ENCODE data around the gene ALDH1L1. TPM values are rescaled to one million over a fixed set of nuclear protein-coding genes. Genes with fewer than 3 reads are reported as not detected.

Gene ALDH1L1
- total RNA-seq, 4 donors from 2014 or later, result 5.9 to 32.2 (median 16.1) TPM

GRCh38 chr3:126101521-126101982, 78.8 kb downstream of the ALDH1L1 start:
- Histone ChIP-seq H3K4me3 (no peak overlapping the region), H3K4me1 (peaks cover 6 to 8% (median 8%) of the 10 kb centered on the region in 4 donors), H3K36me3 (no peaks in the 10 kb centered on the region), H3K27ac (no peak overlapping the region), H3K27me3 (no peaks in the 10 kb centered on the region), H3K9me3 (peaks cover 0 to 6% of the 10 kb centered on the region in 2 donors)
- TF ChIP-seq EP300 (IDR thresholded peaks at IDR 0.05; ENCODE audit: low read depth) (no peak), POLR2A (IDR thresholded peaks at IDR 0.05) (no peak), POLR2AphosphoS5 (IDR thresholded peaks at IDR 0.05) (no peak)
- TF ChIP-seq, protein P1, sequence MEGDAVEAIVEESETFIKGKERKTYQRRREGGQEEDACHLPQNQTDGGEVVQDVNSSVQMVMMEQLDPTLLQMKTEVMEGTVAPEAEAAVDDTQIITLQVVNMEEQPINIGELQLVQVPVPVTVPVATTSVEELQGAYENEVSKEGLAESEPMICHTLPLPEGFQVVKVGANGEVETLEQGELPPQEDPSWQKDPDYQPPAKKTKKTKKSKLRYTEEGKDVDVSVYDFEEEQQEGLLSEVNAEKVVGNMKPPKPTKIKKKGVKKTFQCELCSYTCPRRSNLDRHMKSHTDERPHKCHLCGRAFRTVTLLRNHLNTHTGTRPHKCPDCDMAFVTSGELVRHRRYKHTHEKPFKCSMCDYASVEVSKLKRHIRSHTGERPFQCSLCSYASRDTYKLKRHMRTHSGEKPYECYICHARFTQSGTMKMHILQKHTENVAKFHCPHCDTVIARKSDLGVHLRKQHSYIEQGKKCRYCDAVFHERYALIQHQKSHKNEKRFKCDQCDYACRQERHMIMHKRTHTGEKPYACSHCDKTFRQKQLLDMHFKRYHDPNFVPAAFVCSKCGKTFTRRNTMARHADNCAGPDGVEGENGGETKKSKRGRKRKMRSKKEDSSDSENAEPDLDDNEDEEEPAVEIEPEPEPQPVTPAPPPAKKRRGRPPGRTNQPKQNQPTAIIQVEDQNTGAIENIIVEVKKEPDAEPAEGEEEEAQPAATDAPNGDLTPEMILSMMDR (IDR thresholded peaks at IDR 0.05), result no peak
- DNase-seq, result no peak
- 93 to 100% methylated on average over 1 to 10 of the region's 10 CpGs for WGBS, 2 donors (ENCODE audit: low coverage in 1 of 2)
- in situ Hi-C loops (cut with MboI; ENCODE audit: low pct_ligation_motif_present in 1 of 4, low pct_unique_long_range_greater_than_20kb in 1 of 4, low sequenced_read_pairs in 3 of 4) (no loop called here), intact Hi-C loops (cut with DNase I; ENCODE audit: low total_unique reads) (no loop called here)

DNA sequence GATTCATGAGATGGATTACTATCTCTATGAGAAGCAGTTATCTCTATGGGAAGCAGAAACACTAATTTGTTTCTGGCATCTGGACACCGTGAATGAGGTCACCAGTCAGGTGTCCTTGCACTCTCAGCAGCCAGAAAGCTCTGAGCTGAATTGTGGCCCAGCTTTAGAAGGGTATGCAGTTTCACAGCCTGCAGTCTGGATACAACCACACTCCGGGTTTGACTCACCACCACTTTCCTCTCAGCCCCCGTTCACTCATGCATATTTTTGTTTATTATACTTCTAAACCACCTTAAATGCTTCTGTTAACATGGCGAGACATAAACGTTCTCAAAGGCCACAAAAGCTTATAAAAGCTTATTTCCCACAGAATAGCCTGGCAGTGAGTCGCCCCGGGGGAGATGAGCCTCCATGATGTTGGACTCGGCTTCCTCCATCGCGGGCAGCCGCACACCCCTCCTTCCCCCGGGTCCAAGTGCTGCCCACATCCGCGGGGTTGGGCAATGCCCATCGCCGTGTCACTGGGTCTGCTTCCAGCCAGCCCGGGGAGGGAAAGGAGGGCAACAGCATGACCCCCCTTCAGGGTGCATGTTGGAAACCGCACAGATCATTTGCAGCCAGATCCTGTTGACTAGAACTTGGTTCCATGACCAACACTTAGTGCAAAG, 79.6 kb downstream of the ALDH1L1 start:
- WGBS, 2 donors (ENCODE audit: low coverage in 1 of 2), result 72 to 80% methylated on average over 1 to 16 of the region's 18 CpGs
- peaks cover 7 to 14% of the 10 kb centered on the region in 2 donors for H3K9me3 ChIP-seq
- no peak overlapping the region for H3K27ac ChIP-seq
- DNase-seq, result no peak
- no peak overlapping the region for H3K4me3 ChIP-seq
- in situ Hi-C loops (cut with MboI; ENCODE audit: low pct_ligation_motif_present in 1 of 4, low pct_unique_long_range_greater_than_20kb in 1 of 4, low sequenced_read_pairs in 3 of 4) (no loop called here), intact Hi-C loops (cut with DNase I; ENCODE audit: low total_unique reads) (no loop called here)
- H3K36me3 ChIP-seq, result no peaks in the 10 kb centered on the region
- no peaks in the 10 kb centered on the region for H3K27me3 ChIP-seq
- H3K4me1 ChIP-seq, result peaks cover 6 to 8% (median 8%) of the 10 kb centered on the region in 4 donors
- TF ChIP-seq POLR2AphosphoS5 (IDR thresholded peaks at IDR 0.05) (no peak), POLR2A (IDR thresholded peaks at IDR 0.05) (no peak), EP300 (IDR thresholded peaks at IDR 0.05; ENCODE audit: low read depth) (no peak)
- TF ChIP-seq, protein P1 (IDR thresholded peaks at IDR 0.05), result no peak

GRCh38 chr3:126100269-126100633, 80.1 kb downstream of the ALDH1L1 start:
- intact Hi-C loops (cut with DNase I; ENCODE audit: low total_unique reads) (no loop called here), in situ Hi-C loops (cut with MboI; ENCODE audit: low pct_ligation_motif_present in 1 of 4, low pct_unique_long_range_greater_than_20kb in 1 of 4, low sequenced_read_pairs in 3 of 4) (no loop called here)
- Histone ChIP-seq H3K4me1 (peaks cover 6 to 8% (median 8%) of the 10 kb centered on the region in 4 donors), H3K4me3 (no peak overlapping the region), H3K9me3 (peaks cover 8 to 16% of the 10 kb centered on the region in 2 donors), H3K27me3 (no peaks in the 10 kb centered on the region), H3K36me3 (no peaks in the 10 kb centered on the region), H3K27ac (no peak overlapping the region)
- no peak for DNase-seq
- no peak for TF ChIP-seq EP300 (IDR thresholded peaks at IDR 0.05; ENCODE audit: low read depth)
- TF ChIP-seq, protein P1 (IDR thresholded peaks at IDR 0.05), result no peak
- TF ChIP-seq POLR2AphosphoS5 (IDR thresholded peaks at IDR 0.05), result no peak
- TF ChIP-seq POLR2A (IDR thresholded peaks at IDR 0.05), result no peak
- 75 to 82% methylated on average over 2 to 4 of the region's 4 CpGs for WGBS, 2 donors (ENCODE audit: low coverage in 1 of 2)

DNA sequence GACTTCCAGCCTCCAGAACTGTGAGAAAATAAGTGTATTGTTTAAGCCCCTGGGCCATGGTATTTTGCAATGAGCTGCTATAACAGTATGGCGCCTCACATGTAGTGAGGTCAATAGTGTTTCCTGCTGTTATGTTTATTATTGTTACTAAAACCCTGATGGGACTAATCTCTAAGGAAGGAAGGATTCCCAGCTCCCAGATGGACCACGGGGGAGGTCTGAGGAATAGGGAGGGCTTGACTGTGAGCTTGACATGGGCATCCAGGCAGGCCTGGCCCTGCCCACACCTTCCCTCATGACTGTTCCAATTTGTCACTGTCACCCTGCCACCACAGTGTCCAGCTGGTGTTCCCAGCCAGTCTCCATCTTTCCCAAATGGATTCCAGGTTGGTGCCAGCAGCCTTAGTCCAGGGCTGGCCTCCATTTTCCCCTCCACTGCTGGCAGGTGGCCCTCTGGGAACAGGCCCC, 82.0 kb downstream of the ALDH1L1 start:
- intact Hi-C loops (cut with DNase I; ENCODE audit: low total_unique reads), result no loop called here
- DNase-seq, result no peak
- Histone ChIP-seq H3K36me3 (no peaks in the 10 kb centered on the region), H3K4me1 (peaks cover 6 to 8% (median 8%) of the 10 kb centered on the region in 4 donors), H3K27me3 (no peaks in the 10 kb centered on the region), H3K4me3 (no peak overlapping the region), H3K27ac (no peak overlapping the region), H3K9me3 (peaks cover 8 to 16% of the 10 kb centered on the region in 2 donors)
- TF ChIP-seq POLR2AphosphoS5 (IDR thresholded peaks at IDR 0.05) (no peak), EP300 (IDR thresholded peaks at IDR 0.05; ENCODE audit: low read depth) (no peak), POLR2A (IDR thresholded peaks at IDR 0.05) (no peak)
- TF ChIP-seq, protein P1 (IDR thresholded peaks at IDR 0.05), result no peak
- 79% methylated on average over 2 of the region's 2 CpGs; no CpG with 5 or more reads in 1 of the 2 donors for WGBS, 2 donors (ENCODE audit: low coverage in 1 of 2)
- in situ Hi-C loops (cut with MboI; ENCODE audit: low pct_ligation_motif_present in 1 of 4, low pct_unique_long_range_greater_than_20kb in 1 of 4, low sequenced_read_pairs in 3 of 4), result no loop called here

All from transverse colon (tissue), 4 donors.